ENCODE data around the gene MED28. TPM values are rescaled to one million over a fixed set of nuclear protein-coding genes. Genes with fewer than 3 reads are reported as not detected.

The MED28 gene
- polyA plus RNA-seq, 1 of the 3 experiments (the other 2 are of a cell fraction): 7.5 TPM

DNA sequence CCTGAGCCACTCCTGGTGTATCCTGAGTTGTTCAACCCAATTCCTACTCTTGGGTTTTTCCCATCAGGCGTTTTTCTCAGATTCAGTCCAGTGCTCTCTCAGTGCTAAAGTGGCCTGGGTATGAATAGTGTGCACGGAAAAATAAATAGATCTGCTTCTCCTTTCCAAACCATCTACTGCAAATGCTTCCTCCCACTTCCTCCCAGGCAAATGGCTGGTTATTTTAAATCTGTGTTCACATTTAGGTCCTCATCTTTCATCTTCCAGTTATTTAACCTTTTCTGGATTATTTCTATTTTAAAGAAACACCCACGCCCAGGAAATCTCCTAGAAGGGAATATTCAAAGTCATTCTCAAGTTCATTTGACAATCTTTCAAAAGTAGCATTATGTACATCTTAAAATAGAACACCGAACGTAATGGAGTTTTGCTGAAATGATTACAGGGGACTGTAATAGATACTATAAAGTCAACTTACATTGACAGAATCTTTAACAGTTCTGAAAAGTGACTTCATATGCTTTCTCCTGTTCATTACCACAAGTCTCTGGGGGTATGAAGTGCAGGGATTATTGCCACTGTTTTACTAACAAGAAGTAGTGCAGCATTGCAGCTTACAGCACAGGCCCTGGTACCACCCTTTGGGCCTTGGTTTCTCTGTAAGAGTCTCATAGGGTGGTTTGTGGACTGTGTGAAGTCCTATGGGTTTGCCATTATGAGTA lies 66.3 kb downstream of the MED28 start (continued):
- TF ChIP-seq CTCF (IDR thresholded peaks at IDR 0.05) (no peak), RFX5 (IDR thresholded peaks at IDR 0.05; ENCODE audit: low read length) (no peak), RAD21 (IDR thresholded peaks at IDR 0.05; ENCODE audit: low read length) (no peak), NRF1 (IDR thresholded peaks at IDR 0.05; ENCODE audit: low read depth, low read length) (no peak), FOXM1 (IDR thresholded peaks at IDR 0.05; ENCODE audit: low read depth) (no peak)

DNA sequence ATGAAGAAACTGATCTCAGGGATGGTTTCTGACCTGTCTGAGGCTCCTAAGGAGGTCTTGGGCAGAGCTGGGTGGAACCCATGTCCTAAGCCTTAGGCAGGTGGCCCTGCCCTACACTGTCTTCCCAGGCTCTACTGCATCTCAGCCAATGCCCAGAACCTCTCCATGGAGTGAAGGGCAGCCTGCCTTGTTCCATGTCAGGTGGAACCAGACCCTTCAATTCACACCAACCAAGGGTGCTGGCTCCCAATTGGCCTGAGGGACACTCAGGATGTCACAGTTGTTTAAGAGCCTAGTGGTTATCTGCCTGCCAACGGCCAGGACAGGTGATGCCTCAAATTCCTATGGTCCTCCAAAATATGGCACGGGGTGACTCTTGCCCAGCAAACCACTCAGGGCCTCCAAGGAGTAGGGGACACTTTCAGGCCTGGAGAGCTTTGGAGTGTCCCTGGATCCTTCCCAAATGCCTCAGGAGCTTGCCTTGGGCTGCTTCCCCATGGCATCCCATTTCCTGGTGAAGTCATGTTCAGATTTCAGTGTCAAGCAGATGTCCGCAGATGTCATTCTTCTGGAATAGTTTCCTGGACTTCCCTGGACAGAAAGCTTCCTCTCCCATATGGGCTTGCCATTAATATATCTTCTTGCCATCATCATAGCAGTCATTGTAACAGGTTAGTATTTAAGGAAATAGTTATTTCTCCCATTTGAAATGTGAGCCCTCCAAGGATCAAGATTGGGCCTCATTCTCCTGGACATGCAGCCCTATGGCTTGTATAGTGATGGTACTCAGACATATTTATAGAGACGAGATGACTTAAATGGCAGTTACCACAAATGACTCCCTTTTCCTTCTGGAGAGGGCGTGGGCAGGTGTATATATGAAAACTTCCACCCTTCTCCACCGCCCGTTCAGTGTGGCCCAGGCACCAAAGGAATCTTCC lies 67.1 kb downstream of the MED28 start:
- H3K9me3 ChIP-seq: no peaks in the 10 kb centered on the region
- H3K4me3 ChIP-seq (ENCODE audit: low read depth in 2 of 2, low read length in 1 of 2): no peak overlapping the region
- WGBS (ENCODE audit: low lambda C conversion rate): 48% methylated on average over 7 of the region's 7 CpGs
- H4K20me1 ChIP-seq (ENCODE audit: insufficient read depth): no peaks in the 10 kb centered on the region
- no peak overlapping the region for H2AFZ ChIP-seq (ENCODE audit: low read depth)
- no peaks in the 10 kb centered on the region for H3K9me2 ChIP-seq
- H3K9ac ChIP-seq: no peak overlapping the region
- H3F3A ChIP-seq (replicated peaks; ENCODE audit: insufficient read depth): no peaks in the 10 kb centered on the region
- H3K27ac ChIP-seq (ENCODE audit: low read depth in 2 of 2, low read length in 1 of 2): no peak overlapping the region
- ChIA-PET POLR2A (no interaction called here), CTCF (interaction anchor here (1.4 kb wide), 1 partner anchor 11 kb away, joined by 3 read pairs; no protein-coding TSS in a partner anchor)
- no peak for DNase-seq
- no peak overlapping the region for H3K4me2 ChIP-seq
- no peaks in the 10 kb centered on the region for H3K4me1 ChIP-seq (ENCODE audit: control insufficient read depth in 1 of 2, insufficient read depth in 2 of 2, low read depth in 1 of 2, low read length in 1 of 2)
- no peaks in the 10 kb centered on the region for H3K36me3 ChIP-seq (replicated peaks in 1 of 2; ENCODE audit: control insufficient read depth in 1 of 2, insufficient read depth in 2 of 2, low read length in 1 of 2)
- no peaks in the 10 kb centered on the region for H3K27me3 ChIP-seq (ENCODE audit: insufficient read depth)
- no peaks in the 10 kb centered on the region for H3K79me2 ChIP-seq (ENCODE audit: insufficient read depth)
- TF ChIP-seq NRF1 (IDR thresholded peaks at IDR 0.05; ENCODE audit: low read depth, low read length): no peak
- no peak for TF ChIP-seq FOXJ3 (CRISPR knock-in tag; IDR thresholded peaks at IDR 0.05)
- TF ChIP-seq MEF2A (IDR thresholded peaks at IDR 0.05; ENCODE audit: borderline replicate concordance, low read depth): no peak

DNA sequence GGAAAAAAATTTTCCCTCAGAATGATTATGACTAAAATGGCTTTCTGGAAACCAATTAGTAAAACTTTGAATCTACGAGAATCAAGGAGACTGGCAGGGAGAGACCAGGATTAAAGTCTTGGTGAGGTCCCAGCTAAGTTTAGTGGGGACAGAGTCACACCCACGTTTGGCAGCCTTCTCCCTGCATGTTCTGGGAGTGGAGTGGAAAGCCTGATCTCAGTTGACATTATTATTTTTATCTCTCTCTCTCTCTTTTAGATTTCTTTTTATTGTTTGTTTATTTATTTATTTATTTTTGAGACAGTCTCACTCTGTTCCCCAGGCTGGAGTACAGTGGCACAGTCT lies 67.8 kb downstream of the MED28 start:
- no peak overlapping the region for H3K4me2 ChIP-seq
- H3K4me3 ChIP-seq (ENCODE audit: low read depth in 2 of 2, low read length in 1 of 2): no peak overlapping the region
- ChIA-PET POLR2A (no interaction called here), CTCF (interaction anchor here (1.4 kb wide), 1 partner anchor 12 kb away, joined by 3 read pairs; no protein-coding TSS in a partner anchor)
- WGBS (ENCODE audit: low lambda C conversion rate): 18% methylated on average over 2 of the region's 2 CpGs
- H3K9me2 ChIP-seq: no peaks in the 10 kb centered on the region
- H4K20me1 ChIP-seq (ENCODE audit: insufficient read depth): no peaks in the 10 kb centered on the region
- no peak overlapping the region for H3K27ac ChIP-seq (ENCODE audit: low read depth in 2 of 2, low read length in 1 of 2)
- no peaks in the 10 kb centered on the region for H3F3A ChIP-seq (replicated peaks; ENCODE audit: insufficient read depth)
- TF ChIP-seq POLR2AphosphoS5 (IDR thresholded peaks at IDR 0.05; ENCODE audit: low read depth, low read length) (no peak), REST (IDR thresholded peaks at IDR 0.05; ENCODE audit: low read depth, low read length) (no peak), JUND (IDR thresholded peaks at IDR 0.05) (no peak), RCOR1 (IDR thresholded peaks at IDR 0.05; ENCODE audit: low read length) (no peak), FOXJ3 (CRISPR knock-in tag; IDR thresholded peaks at IDR 0.05) (no peak)
- TF ChIP-seq, protein P1, sequence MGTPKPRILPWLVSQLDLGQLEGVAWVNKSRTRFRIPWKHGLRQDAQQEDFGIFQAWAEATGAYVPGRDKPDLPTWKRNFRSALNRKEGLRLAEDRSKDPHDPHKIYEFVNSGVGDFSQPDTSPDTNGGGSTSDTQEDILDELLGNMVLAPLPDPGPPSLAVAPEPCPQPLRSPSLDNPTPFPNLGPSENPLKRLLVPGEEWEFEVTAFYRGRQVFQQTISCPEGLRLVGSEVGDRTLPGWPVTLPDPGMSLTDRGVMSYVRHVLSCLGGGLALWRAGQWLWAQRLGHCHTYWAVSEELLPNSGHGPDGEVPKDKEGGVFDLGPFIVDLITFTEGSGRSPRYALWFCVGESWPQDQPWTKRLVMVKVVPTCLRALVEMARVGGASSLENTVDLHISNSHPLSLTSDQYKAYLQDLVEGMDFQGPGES (IDR thresholded peaks at IDR 0.05; ENCODE audit: low read depth, low read length): no peak
- DNase-seq: no peak
- no peaks in the 10 kb centered on the region for H3K4me1 ChIP-seq (ENCODE audit: control insufficient read depth in 1 of 2, insufficient read depth in 2 of 2, low read depth in 1 of 2, low read length in 1 of 2)
- H2AFZ ChIP-seq (ENCODE audit: low read depth): no peak overlapping the region
- no peak overlapping the region for H3K9ac ChIP-seq
- no peaks in the 10 kb centered on the region for H3K79me2 ChIP-seq (ENCODE audit: insufficient read depth)
- H3K36me3 ChIP-seq (replicated peaks in 1 of 2; ENCODE audit: control insufficient read depth in 1 of 2, insufficient read depth in 2 of 2, low read length in 1 of 2): no peaks in the 10 kb centered on the region
- H3K9me3 ChIP-seq: no peaks in the 10 kb centered on the region
- H3K27me3 ChIP-seq (ENCODE audit: insufficient read depth): no peaks in the 10 kb centered on the region

Data from SK-N-SH (cell line).